Measurements from ENCODE around the gene MYO1E. TPM values are rescaled to one million over a fixed set of nuclear protein-coding genes. Genes with fewer than 3 reads are reported as not detected.

Gene MYO1E
- total RNA-seq, 1 donor from 2014 or later = 33.6 TPM

GRCh38 chr15:59378855-59379254, 6.2 kb upstream of the MYO1E start:
- Mint-ChIP-seq H3K9me3 (no peaks in the 10 kb centered on the region), H3K4me1 (ENCODE audit: low read depth) (peaks cover 4% of the 10 kb centered on the region), H3K4me3 (no peak overlapping the region), H3K27ac (no peak overlapping the region), H3K27me3 (ENCODE audit: insufficient read depth) (peaks cover 24% of the 10 kb centered on the region), H3K36me3 (ENCODE audit: low read depth) (no peaks in the 10 kb centered on the region)
- DNase-seq (ENCODE audit: low spot score) = no peak
- intact Hi-C loops (cut with micrococcal nuclease) = no loop called here

DNA sequence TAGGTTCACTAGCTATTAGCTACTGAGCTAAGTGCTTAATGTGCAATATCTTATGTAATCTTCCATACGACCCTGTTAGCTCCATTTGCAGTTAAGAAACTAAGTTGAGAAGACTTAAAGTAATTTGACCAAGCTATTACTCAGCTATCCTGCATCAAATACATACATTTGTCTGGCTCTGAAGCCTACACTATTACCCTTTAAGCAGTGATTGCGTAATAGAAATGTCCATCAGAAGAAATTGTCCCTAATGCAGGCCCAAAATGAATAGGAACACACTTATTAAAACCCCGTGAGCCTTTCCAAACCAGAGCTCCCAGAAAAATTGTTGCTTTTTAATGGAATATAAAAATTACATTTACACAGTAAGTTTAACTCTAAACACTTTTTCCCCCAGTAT, 5.3 kb upstream of the MYO1E start:
- H3K27me3 Mint-ChIP-seq (ENCODE audit: insufficient read depth) = peaks cover 32% of the 10 kb centered on the region
- peaks cover 11% of the 10 kb centered on the region for H3K4me1 Mint-ChIP-seq (ENCODE audit: low read depth)
- intact Hi-C loops (cut with micrococcal nuclease) = no loop called here

DNA sequence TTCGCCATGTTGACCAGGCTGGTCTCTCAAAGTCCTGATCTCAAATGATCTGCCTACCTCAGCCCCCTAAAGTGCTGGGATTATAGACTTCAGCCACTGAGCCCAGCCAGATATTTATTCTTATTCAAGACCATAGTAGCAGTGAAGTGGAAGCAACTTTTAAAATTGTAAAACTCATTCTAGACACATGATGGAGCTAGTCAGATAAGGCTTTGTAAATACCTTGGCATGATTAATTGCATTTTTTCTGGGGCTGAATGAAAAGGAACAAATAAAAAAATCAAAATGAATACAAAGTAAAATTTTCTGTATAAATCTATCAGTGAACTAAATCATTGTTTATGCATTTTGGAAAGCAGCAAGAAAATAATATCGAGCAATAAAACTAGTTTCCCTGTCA, 4.1 kb upstream of the MYO1E start:
- Mint-ChIP-seq H3K27me3 (ENCODE audit: insufficient read depth) (peaks cover 35% of the 10 kb centered on the region), H3K36me3 (ENCODE audit: low read depth) (no peaks in the 10 kb centered on the region), H3K9me3 (no peaks in the 10 kb centered on the region), H3K27ac (no peak overlapping the region), H3K4me1 (ENCODE audit: low read depth) (peaks cover 13% of the 10 kb centered on the region), H3K4me3 (no peak overlapping the region)
- DNase-seq (ENCODE audit: low spot score) = no peak
- intact Hi-C loops (cut with micrococcal nuclease) = no loop called here

More for the DNA sequence above, 5.3 kb upstream of the MYO1E start:
- no peak overlapping the region for H3K4me3 Mint-ChIP-seq
- no peaks in the 10 kb centered on the region for H3K9me3 Mint-ChIP-seq
- DNase-seq (ENCODE audit: low spot score) = no peak
- no peak overlapping the region for H3K27ac Mint-ChIP-seq
- H3K36me3 Mint-ChIP-seq (ENCODE audit: low read depth) = no peaks in the 10 kb centered on the region

- Mint-ChIP-seq H3K27me3 (ENCODE audit: insufficient read depth) (peaks cover 32% of the 10 kb centered on the region), H3K27ac (no peak overlapping the region)
Observed at GRCh38 chr15:59373215-59373614, 544 bp upstream of the MYO1E start.

GRCh38 chr15:59371458-59372351, 966 bp downstream of the MYO1E start:
- Mint-ChIP-seq H3K27ac (peak overlapping the region; percentile 57), H3K27me3 (ENCODE audit: insufficient read depth) (peaks cover 29% of the 10 kb centered on the region)
- intact Hi-C loops (cut with micrococcal nuclease) = loop anchor here (2.0 to 5.0 kb wide), 5 partner anchors 73 to 384 kb away; partner anchors contain the start of gene RNF111

More at GRCh38 chr15:59373215-59373614, 544 bp upstream of the MYO1E start:
- intact Hi-C loops (cut with micrococcal nuclease) = loop anchor here (2.0 to 5.0 kb wide), 5 partner anchors 74 to 386 kb away; partner anchors contain the start of gene RNF111
- Mint-ChIP-seq H3K4me1 (ENCODE audit: low read depth) (peaks cover 42% of the 10 kb centered on the region), H3K9me3 (no peaks in the 10 kb centered on the region), H3K36me3 (ENCODE audit: low read depth) (peaks cover 7% of the 10 kb centered on the region), H3K4me3 (peak overlapping the region; percentile 96)
- DNase-seq (ENCODE audit: low spot score) = no peak

DNA sequence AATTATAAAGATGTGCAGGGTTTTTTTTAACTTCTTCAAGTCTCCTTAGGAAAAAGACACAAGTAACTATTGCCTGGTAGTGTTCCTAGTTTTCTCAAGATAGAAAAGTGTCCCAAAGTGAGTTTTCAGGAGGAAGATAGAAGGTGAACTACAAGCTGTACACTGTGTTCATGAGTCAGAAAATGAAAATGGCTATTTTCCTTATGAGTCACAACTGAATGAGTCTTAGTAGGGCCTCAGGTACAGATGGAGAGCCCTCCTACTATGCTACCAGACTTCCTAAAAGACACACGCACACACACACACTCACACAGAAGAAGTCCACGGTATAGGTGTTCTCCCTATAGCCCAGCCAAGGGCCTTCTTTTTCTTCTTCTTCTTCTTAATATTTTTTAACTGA, 3.1 kb downstream of the MYO1E start:
- no peak for DNase-seq (ENCODE audit: low spot score)
- no peak overlapping the region for H3K27ac Mint-ChIP-seq
- intact Hi-C loops (cut with micrococcal nuclease) = no loop called here
- H3K36me3 Mint-ChIP-seq (ENCODE audit: low read depth) = peaks cover 12% of the 10 kb centered on the region
- peaks cover 21% of the 10 kb centered on the region for H3K27me3 Mint-ChIP-seq (ENCODE audit: insufficient read depth)
- no peak overlapping the region for H3K4me3 Mint-ChIP-seq
- H3K4me1 Mint-ChIP-seq (ENCODE audit: low read depth) = peaks cover 42% of the 10 kb centered on the region
- no peaks in the 10 kb centered on the region for H3K9me3 Mint-ChIP-seq

More at GRCh38 chr15:59371458-59372351, 966 bp downstream of the MYO1E start:
- H3K36me3 Mint-ChIP-seq (ENCODE audit: low read depth) = peaks cover 9% of the 10 kb centered on the region
- no peaks in the 10 kb centered on the region for H3K9me3 Mint-ChIP-seq
- DNase-seq (ENCODE audit: low spot score) = no peak
- peak overlapping the region; percentile 96 for H3K4me3 Mint-ChIP-seq
- peaks cover 42% of the 10 kb centered on the region for H3K4me1 Mint-ChIP-seq (ENCODE audit: low read depth)

DNA sequence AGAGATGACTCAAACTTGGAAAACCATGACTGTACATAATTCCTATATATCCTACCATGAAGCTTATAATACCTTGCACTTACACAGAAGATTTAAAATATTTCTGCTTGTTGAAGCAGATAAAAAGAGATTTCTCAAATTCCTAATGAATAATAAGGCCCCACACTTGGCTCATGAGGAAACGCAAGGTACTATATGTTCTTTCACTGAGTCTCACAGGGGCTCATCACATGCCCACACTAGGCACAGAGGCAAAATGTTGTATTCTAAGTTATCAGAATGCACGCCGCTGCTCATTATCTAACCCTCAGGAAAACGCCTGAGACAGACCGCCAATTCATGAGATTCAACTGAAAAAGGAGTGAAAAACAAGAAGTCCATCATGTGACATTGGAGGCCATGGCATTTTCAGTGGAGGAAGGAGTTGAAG, 5.6 kb downstream of the MYO1E start:
- no peak overlapping the region for H3K4me3 Mint-ChIP-seq
- H3K4me1 Mint-ChIP-seq (ENCODE audit: low read depth) = peaks cover 30% of the 10 kb centered on the region
- no peaks in the 10 kb centered on the region for H3K9me3 Mint-ChIP-seq
- H3K36me3 Mint-ChIP-seq (ENCODE audit: low read depth) = peaks cover 12% of the 10 kb centered on the region
- DNase-seq (ENCODE audit: low spot score) = no peak
- intact Hi-C loops (cut with micrococcal nuclease) = no loop called here
- peaks cover 5% of the 10 kb centered on the region for H3K27me3 Mint-ChIP-seq (ENCODE audit: insufficient read depth)
- H3K27ac Mint-ChIP-seq = no peak overlapping the region

GRCh38 chr15:59366333-59367021, 6.2 kb downstream of the MYO1E start:
- no peak for DNase-seq (ENCODE audit: low spot score)
- no peak overlapping the region for H3K27ac Mint-ChIP-seq
- H3K36me3 Mint-ChIP-seq (ENCODE audit: low read depth) = peaks cover 12% of the 10 kb centered on the region
- H3K9me3 Mint-ChIP-seq = no peaks in the 10 kb centered on the region
- no peak overlapping the region for H3K4me3 Mint-ChIP-seq
- intact Hi-C loops (cut with micrococcal nuclease) = no loop called here
- peaks cover 5% of the 10 kb centered on the region for H3K27me3 Mint-ChIP-seq (ENCODE audit: insufficient read depth)
- peaks cover 29% of the 10 kb centered on the region for H3K4me1 Mint-ChIP-seq (ENCODE audit: low read depth)

GRCh38 chr15:59364248-59364647, 8.4 kb downstream of the MYO1E start:
- H3K4me1 Mint-ChIP-seq (ENCODE audit: low read depth) = peaks cover 7% of the 10 kb centered on the region
- no peaks in the 10 kb centered on the region for H3K9me3 Mint-ChIP-seq
- intact Hi-C loops (cut with micrococcal nuclease) = no loop called here
- peaks cover 9% of the 10 kb centered on the region for H3K36me3 Mint-ChIP-seq (ENCODE audit: low read depth)
- no peak overlapping the region for H3K27ac Mint-ChIP-seq
- no peak for DNase-seq (ENCODE audit: low spot score)
- peaks cover 5% of the 10 kb centered on the region for H3K27me3 Mint-ChIP-seq (ENCODE audit: insufficient read depth)
- H3K4me3 Mint-ChIP-seq = no peak overlapping the region

GRCh38 chr15:59362331-59362730, 10.3 kb downstream of the MYO1E start:
- peaks cover 7% of the 10 kb centered on the region for H3K27me3 Mint-ChIP-seq (ENCODE audit: insufficient read depth)
- peaks cover 10% of the 10 kb centered on the region for H3K4me1 Mint-ChIP-seq (ENCODE audit: low read depth)
- H3K27ac Mint-ChIP-seq = no peak overlapping the region
- H3K4me3 Mint-ChIP-seq = no peak overlapping the region
- H3K9me3 Mint-ChIP-seq = no peaks in the 10 kb centered on the region
- intact Hi-C loops (cut with micrococcal nuclease) = no loop called here
- no peak for DNase-seq (ENCODE audit: low spot score)
- peaks cover 8% of the 10 kb centered on the region for H3K36me3 Mint-ChIP-seq (ENCODE audit: low read depth)

DNA sequence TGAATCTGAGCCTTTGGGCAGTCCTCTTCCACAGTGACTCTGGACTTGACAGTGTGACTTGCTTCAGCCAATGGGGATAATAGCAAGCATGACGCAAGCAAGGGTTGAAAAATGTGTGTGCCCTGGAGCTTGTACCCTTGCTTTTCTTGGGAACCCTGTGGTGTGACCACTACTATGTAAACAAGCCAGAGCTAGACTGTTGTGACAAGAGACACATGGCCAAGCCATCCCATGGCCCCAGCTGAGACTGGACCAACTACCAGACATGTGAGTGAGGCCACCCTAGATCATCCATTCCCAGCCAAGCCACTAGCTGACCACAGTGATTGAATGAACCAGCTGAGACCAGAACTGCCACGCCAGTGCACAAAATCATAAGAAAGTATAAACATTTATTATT, 11.8 kb downstream of the MYO1E start:
- peaks cover 8% of the 10 kb centered on the region for H3K27me3 Mint-ChIP-seq (ENCODE audit: insufficient read depth)
- no peak for DNase-seq (ENCODE audit: low spot score)
- intact Hi-C loops (cut with micrococcal nuclease) = no loop called here
- H3K4me1 Mint-ChIP-seq (ENCODE audit: low read depth) = peaks cover 10% of the 10 kb centered on the region
- H3K36me3 Mint-ChIP-seq (ENCODE audit: low read depth) = peaks cover 3% of the 10 kb centered on the region
- H3K9me3 Mint-ChIP-seq = no peaks in the 10 kb centered on the region
- H3K27ac Mint-ChIP-seq = no peak overlapping the region
- no peak overlapping the region for H3K4me3 Mint-ChIP-seq

DNA sequence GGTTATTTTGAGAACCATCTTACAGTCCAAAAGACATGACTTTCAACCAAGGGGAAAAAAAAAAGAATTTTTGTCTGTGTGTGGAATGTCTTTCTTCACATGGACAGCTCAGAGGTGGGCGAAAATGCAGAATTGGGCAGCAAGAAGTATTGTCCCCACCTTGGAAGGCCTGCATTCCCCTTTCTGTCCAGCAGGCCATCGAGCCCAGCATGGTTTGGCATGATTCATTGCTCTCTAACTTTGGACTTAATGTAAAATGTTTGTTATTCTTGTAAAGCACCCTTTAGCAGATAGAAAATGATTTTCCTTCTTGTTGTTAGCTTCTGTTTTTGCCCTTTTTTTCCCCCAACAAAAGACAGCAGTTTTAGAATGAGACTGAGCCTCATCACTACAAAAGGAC, 12.4 kb downstream of the MYO1E start:
- H3K4me1 Mint-ChIP-seq (ENCODE audit: low read depth) = peaks cover 11% of the 10 kb centered on the region
- no peak overlapping the region for H3K27ac Mint-ChIP-seq
- intact Hi-C loops (cut with micrococcal nuclease) = no loop called here
- peaks cover 10% of the 10 kb centered on the region for H3K27me3 Mint-ChIP-seq (ENCODE audit: insufficient read depth)
- no peaks in the 10 kb centered on the region for H3K9me3 Mint-ChIP-seq
- no peak overlapping the region for H3K4me3 Mint-ChIP-seq
- H3K36me3 Mint-ChIP-seq (ENCODE audit: low read depth) = peaks cover 3% of the 10 kb centered on the region
- DNase-seq (ENCODE audit: low spot score) = no peak

DNA sequence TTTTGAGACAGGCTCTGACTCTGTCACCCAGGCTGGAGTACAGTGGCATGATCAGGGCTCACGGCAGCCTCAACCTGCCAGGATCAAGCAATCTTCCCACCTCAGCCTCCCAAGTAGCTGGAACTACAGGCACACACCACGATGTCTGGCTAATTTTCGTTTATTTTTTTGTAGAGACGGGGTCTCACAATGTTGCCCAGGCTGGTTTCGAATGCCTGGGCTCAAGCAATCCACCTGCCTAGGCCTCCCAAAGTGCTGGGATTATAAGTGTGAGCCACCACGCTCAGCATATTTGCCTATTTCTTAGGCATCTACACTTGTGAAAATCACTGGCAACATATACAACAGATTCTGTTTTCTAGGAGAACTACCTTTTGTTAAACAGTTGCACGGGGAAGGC, 16.9 kb downstream of the MYO1E start:
- H3K4me3 Mint-ChIP-seq = no peak overlapping the region
- peaks cover 9% of the 10 kb centered on the region for H3K27me3 Mint-ChIP-seq (ENCODE audit: insufficient read depth)
- H3K36me3 Mint-ChIP-seq (ENCODE audit: low read depth) = peaks cover 3% of the 10 kb centered on the region
- DNase-seq (ENCODE audit: low spot score) = no peak
- no peaks in the 10 kb centered on the region for H3K9me3 Mint-ChIP-seq
- H3K27ac Mint-ChIP-seq = no peak overlapping the region
- H3K4me1 Mint-ChIP-seq (ENCODE audit: low read depth) = peaks cover 49% of the 10 kb centered on the region
- intact Hi-C loops (cut with micrococcal nuclease) = no loop called here

Measured in activated T-helper 1 cell treated with anti-CD3 and anti-CD28 coated beads, Interleukin-12 subunit alpha, Interleukin-12 subunit beta, Interleukin-2, Interleukin-4 antibody, amounts not matched to agents 30 ng/mL and 10 ng/mL and 1 ng/mL, durations not matched to agents 14 hours and 24 hours and 36 hours (primary cell).